Measurements from ENCODE around the gene IQGAP2.

The IQGAP2 gene

GRCh38 chr5:76755779-76756637 is 352.9 kb downstream of the IQGAP2 start:
- no peak for DNase-seq (ENCODE audit: low spot score)

- no peak for DNase-seq (ENCODE audit: low spot score)
These were observed 354.0 kb downstream of the IQGAP2 start for GRCh38 chr5:76757049-76757448.

All from GM03348 (cell line).